ENCODE data around the gene PAPPA. TPM values are rescaled to one million over a fixed set of nuclear protein-coding genes. Genes with fewer than 3 reads are reported as not detected.

PAPPA gene
- total RNA-seq, 1 experiment from 2014 or later, result 0.17 TPM

DNA sequence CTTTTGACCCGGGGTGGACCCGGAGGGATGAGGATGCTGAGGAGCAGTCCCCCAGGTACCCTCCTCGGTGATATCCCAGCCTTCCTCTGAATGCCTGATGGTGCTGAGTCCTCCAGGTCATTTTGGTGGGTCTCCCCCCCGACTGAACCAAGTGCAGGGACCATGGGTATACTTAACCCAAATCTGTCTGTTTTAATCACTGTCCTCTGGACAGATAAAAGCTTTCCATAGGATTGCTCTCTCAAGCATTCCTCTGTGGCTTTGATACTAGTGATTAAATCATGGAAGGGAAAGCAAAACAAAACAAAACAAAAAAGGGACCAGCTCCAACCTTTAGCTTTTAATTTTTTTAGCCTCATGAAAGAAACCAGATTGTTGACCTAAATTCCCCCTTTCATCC is 26.0 kb downstream of the PAPPA start:
- TF ChIP-seq, protein P1, sequence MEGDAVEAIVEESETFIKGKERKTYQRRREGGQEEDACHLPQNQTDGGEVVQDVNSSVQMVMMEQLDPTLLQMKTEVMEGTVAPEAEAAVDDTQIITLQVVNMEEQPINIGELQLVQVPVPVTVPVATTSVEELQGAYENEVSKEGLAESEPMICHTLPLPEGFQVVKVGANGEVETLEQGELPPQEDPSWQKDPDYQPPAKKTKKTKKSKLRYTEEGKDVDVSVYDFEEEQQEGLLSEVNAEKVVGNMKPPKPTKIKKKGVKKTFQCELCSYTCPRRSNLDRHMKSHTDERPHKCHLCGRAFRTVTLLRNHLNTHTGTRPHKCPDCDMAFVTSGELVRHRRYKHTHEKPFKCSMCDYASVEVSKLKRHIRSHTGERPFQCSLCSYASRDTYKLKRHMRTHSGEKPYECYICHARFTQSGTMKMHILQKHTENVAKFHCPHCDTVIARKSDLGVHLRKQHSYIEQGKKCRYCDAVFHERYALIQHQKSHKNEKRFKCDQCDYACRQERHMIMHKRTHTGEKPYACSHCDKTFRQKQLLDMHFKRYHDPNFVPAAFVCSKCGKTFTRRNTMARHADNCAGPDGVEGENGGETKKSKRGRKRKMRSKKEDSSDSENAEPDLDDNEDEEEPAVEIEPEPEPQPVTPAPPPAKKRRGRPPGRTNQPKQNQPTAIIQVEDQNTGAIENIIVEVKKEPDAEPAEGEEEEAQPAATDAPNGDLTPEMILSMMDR (conservative IDR thresholded peaks at IDR 0.05), result no peak
- peaks cover 2% of the 10 kb centered on the region; the same call in 1 of the 2 replicates for H3K27me3 ChIP-seq (ENCODE audit: insufficient read depth, low read length)
- H2BK20ac ChIP-seq (ENCODE audit: low read depth, low read length, poor library complexity, severe bottlenecking), result no peak overlapping the region
- no peak overlapping the region for H3K4me2 ChIP-seq (ENCODE audit: insufficient read depth, insufficient read length, low read length)
- no peak overlapping the region for H2AK5ac ChIP-seq (ENCODE audit: insufficient read length, low read length)
- no peak overlapping the region for H3K4ac ChIP-seq (ENCODE audit: low read depth, low read length)
- no peak overlapping the region for H3K4me3 Mint-ChIP-seq
- H2BK5ac ChIP-seq (ENCODE audit: insufficient read length, low read length), result no peak overlapping the region
- no peak overlapping the region for H3K18ac ChIP-seq (ENCODE audit: insufficient read length, low read depth, low read length)
- H4K8ac ChIP-seq (replicated peaks; ENCODE audit: insufficient read length, low read depth, low read length), result no peak overlapping the region
- no peaks in the 10 kb centered on the region for H3K79me2 ChIP-seq (ENCODE audit: insufficient read depth, low read length)
- H3T11ph ChIP-seq (ENCODE audit: low read length), result no peak overlapping the region
- no peak overlapping the region for H4K5ac ChIP-seq (ENCODE audit: insufficient read length, low read depth, low read length)
- H3K23me2 ChIP-seq (ENCODE audit: insufficient read length, low read depth, low read length, poor library complexity, severe bottlenecking), result no peaks in the 10 kb centered on the region
- no peak overlapping the region for H3K27ac ChIP-seq (ENCODE audit: insufficient read length, low read depth, low read length)
- H3K79me1 ChIP-seq (ENCODE audit: insufficient read depth, low read depth, low read length, poor library complexity, severe bottlenecking), result no peaks in the 10 kb centered on the region
- no peaks in the 10 kb centered on the region for H3K4me1 ChIP-seq (ENCODE audit: insufficient read depth, low read length)
- no peak overlapping the region for H2BK120ac ChIP-seq (ENCODE audit: low read depth, low read length, poor library complexity, severe bottlenecking)
- no peak for DNase-seq
- no peak overlapping the region for H3K9ac ChIP-seq (ENCODE audit: extremely low read depth, insufficient read length, low read length)
- no peak overlapping the region for H3K56ac ChIP-seq (ENCODE audit: insufficient read length, low read depth, low read length)
- H3K27ac Mint-ChIP-seq, result no peak overlapping the region
- no peak overlapping the region for H2AFZ ChIP-seq (ENCODE audit: low read length)
- peaks cover 3 to 5% of the 10 kb centered on the region in 2 experiments; a peak in 1 of 4 replicates for H3K4me1 Mint-ChIP-seq
- H3K14ac ChIP-seq (ENCODE audit: insufficient read depth, low read length), result no peak overlapping the region
- H4K20me1 ChIP-seq (ENCODE audit: control insufficient read depth, insufficient read depth, insufficient read length), result no peaks in the 10 kb centered on the region
- no peaks in the 10 kb centered on the region for H3K36me3 Mint-ChIP-seq (ENCODE audit: insufficient read depth in 1 of 3, low read depth in 3 of 3)
- WGBS (ENCODE audit: extremely low coverage, insufficient read length, low lambda C conversion rate), result no CpG with 5 or more reads among the region's 4 CpGs
- peaks cover 34% of the 10 kb centered on the region for H3K27me3 Mint-ChIP-seq (ENCODE audit: low read depth)
- no peak overlapping the region for H2BK12ac ChIP-seq (ENCODE audit: insufficient read length, low read depth, low read length)
- no peaks in the 10 kb centered on the region for H3K9me3 ChIP-seq (ENCODE audit: control insufficient read depth, low read depth, low read length)
- no peaks in the 10 kb centered on the region for H3K9me3 Mint-ChIP-seq
- no peak overlapping the region for H2BK15ac ChIP-seq (ENCODE audit: low read depth, low read length)
- no peak overlapping the region for H4K91ac ChIP-seq (ENCODE audit: insufficient read length, low read depth, low read length)
- no peak overlapping the region for H3K23ac ChIP-seq (ENCODE audit: insufficient read length, low read depth, low read length)

Data from H9 (cell line).